WTC11 (cell line): ENCODE results near the gene VSIG10.

Experiments used
- ATF2 ChIP-seq: sonication (generic); formaldehyde crosslinking; IDR thresholded peaks from 2 replicates; pipeline ENCODE4 v1.8.1; 2022; ENCODE audit warnings: low read depth, missing genetic modification reagents, borderline replicate concordance
- CTCF ChIP-seq: fragments of 200-600 bp; IDR thresholded peaks from 2 replicates; pipeline ENCODE4 v1.8.0; 2022; ENCODE audit warnings: antibody characterized with exemption
- TF ChIP-seq, protein P1 (sequence below): sonication (generic); formaldehyde crosslinking; IDR thresholded peaks from 2 replicates; pipeline ENCODE4 v1.8.0; 2022; ENCODE audit warnings: mild to moderate bottlenecking, missing genetic modification reagents
- TF ChIP-seq, protein P2 (sequence below): fragments of 250-450 bp; sonication (Bioruptor Pico); IDR thresholded peaks from 2 replicates; pipeline ENCODE4 v2.1.2; 2022; ENCODE audit warnings: mild to moderate bottlenecking, moderate library complexity

GRCh38 chr12:118148287-118148686, 44.5 kb upstream of the VSIG10 start:
- no peak for TF ChIP-seq CTCF
- TF ChIP-seq, protein P1, sequence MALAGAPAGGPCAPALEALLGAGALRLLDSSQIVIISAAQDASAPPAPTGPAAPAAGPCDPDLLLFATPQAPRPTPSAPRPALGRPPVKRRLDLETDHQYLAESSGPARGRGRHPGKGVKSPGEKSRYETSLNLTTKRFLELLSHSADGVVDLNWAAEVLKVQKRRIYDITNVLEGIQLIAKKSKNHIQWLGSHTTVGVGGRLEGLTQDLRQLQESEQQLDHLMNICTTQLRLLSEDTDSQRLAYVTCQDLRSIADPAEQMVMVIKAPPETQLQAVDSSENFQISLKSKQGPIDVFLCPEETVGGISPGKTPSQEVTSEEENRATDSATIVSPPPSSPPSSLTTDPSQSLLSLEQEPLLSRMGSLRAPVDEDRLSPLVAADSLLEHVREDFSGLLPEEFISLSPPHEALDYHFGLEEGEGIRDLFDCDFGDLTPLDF = no peak
- no peak for TF ChIP-seq ATF2 (CRISPR knock-in tag)
- TF ChIP-seq, protein P2, sequence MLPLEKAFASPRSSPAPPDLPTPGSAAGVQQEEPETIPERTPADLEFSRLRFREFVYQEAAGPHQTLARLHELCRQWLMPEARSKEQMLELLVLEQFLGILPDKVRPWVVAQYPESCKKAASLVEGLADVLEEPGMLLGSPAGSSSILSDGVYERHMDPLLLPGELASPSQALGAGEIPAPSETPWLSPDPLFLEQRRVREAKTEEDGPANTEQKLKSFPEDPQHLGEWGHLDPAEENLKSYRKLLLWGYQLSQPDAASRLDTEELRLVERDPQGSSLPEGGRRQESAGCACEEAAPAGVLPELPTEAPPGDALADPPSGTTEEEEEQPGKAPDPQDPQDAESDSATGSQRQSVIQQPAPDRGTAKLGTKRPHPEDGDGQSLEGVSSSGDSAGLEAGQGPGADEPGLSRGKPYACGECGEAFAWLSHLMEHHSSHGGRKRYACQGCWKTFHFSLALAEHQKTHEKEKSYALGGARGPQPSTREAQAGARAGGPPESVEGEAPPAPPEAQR = no peak
